IPS-NIHi7 (cell line): ENCODE data around the gene XPC.
"Not testable (repeated sequence)": the region's sequence is repeated elsewhere in the genome, so short reads cannot be mapped to it uniquely, and the experiment has no call there.

Source experiments
- DNase-seq: peaks from one replicate; pipeline ENCODE4 v3.0.0; 2012; ENCODE audit warnings: mixed read lengths; ENCODE audit errors: extremely low spot score

Gene XPC

GRCh38 chr3:14119651-14120050 lies 58.8 kb downstream of the XPC start:
- DNase-seq = peak; percentile 5

DNA sequence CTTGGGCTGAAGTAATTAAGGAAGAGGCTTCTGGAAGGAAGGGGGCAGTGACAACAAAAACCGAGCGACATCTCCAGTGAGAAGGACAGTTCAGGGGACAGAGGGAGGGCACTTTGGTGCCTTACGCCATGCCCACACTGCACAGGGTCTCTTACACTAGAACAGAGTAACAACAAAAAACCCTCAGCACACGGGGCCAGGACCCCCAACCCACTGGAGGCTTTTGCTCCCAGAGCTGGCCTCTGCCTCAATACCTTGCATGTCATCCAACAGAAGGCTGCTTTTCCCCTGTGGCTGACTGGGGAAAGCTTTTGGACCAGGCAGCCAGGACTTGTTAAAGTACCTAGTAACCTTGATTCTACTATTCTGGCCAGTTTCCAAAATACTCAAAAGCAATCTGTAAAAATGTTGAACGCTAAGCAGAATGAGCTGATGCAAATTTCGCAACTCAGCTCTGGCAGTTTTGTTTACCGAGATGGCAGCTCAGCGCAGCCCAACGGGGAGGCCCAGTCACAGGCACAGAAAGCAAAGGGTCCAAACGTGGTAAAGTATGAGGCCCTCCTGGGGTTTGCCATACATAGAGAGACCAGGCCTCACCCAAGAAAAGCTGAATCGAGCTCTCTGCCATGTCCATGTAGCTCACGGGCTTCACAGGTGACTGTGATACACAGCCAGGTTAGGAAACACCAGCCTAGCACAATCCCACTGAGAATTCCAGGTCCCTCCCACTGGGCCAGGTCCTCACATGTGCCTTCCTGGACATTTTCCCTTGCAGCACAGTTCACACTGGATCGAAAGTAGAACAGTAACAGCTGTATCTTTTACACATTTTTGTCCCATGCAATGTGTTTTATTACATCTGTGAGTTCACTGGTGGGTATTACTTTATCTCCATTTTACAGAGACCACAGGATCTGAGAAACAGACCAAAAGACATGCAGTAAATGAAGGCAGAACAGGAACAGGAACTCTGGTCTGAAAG lies 59.7 kb downstream of the XPC start:
- peak; percentile 6 for DNase-seq

DNA sequence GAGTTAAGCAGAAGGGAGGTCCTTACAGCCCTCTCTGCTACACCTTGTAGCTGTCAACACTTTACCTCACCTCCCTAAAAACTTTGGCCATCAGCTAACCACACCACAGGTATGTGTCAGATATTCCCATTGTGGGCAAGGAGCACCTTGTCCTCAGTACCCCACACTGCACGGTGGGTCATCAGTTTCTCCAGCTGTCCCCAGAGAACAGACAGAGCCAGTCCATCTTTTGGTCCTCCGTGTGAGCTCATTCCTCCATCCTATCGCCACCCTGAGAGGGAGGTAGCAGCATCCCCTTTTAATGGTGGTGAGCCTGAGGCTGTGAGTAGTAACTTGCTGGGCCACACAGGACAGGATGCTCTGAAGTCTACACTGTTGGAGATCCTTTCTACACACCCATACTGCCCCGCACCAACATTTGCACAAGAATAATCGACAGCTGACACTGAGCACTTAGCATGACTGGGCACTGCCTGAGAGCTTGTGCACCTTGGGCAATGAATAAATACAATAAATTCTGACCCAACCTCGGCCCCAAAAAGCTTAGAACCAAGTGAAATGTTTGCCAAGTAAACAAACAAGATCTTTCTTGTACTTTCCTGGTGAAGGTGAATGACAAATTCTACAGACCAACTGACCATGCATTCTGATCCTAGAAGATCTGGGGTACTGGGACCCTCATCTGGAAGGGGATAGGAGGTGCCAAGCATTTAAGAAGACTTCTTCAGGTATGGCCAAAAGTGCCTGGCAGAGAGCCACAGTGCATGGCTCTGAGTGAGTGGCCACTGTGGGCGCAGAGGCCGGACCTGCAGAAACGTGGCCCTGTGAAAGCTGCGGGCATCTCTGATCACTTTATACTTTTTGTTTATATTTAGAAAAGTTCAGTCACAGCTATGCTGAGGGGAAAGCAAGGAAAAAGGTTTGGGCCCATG lies 60.7 kb downstream of the XPC start:
- peak; percentile 4 for DNase-seq

GRCh38 chr3:14113965-14114635 lies 64.3 kb downstream of the XPC start:
- DNase-seq = peak; percentile 35

DNA sequence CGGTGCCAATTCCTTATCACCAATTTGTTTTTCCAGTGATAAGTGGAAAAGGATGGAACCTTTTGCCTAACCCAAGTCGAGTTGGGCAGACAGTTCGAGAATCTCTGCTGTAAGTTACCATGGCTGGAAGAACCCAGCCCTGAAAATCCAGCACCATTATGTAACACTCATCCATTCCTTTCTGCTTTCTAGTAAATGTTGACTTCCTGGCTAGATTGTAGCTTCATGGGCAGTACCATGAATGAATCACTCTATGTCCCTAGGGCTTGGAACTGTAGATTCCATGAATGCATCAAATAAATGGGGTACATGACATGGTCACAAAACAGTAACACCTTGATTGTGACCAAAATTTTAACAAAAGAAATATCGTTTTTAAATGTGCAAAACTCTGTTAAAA lies 67.7 kb downstream of the XPC start:
- no peak for DNase-seq

DNA sequence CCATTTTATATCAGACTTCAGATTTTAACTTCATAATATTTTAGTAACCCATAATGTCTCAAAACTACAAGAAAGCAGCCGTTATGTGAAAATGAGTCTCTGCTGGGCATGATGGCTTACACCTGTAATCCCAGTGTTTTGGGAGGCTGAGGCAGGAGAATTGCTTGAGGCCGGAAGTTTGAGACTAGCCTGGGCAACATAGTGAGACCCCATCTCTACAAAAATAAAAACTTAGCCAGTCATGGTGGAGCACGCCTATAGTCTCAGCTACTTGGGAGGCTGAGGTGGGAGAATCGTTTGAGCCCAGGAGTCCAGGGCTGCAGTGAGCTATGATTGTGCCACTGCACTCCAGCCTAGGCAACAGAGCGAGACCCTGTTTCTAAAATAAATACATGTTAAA lies 68.6 kb downstream of the XPC start:
- DNase-seq = not testable (repeated sequence)

DNA sequence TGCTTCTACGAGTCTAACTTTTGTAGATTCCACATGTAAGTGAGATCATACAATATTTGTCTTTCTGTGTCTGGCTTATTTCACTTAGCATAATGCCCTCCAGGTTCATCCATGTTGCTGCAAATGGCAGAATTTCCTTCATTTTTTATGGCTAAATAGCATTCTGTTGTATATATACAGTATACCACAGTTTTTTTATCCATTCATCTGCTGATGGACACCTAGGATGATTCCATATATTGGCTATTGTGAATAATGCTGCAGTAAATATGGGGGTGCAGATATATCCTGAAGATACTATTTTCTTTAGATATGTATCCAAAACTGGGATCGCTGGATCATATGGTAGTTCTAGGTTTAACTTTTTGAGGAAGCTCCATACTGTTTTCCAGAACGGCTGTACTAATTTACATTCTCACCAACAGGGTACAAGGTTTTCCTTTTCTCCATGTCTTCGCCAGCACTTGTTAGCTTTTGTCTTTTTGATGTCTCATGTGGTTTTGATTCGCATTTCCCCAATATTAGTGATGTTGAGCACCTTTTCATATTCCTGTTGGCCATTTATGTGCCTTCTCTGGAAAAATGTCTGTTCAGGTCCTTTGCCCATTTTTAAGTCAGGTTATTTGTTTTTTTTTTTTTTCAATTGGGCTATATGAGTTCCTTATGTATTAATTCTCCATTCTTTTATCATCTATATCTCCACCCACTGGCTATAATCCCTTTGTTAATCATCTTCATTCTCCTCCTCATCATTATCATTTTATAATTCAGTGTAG lies 80.6 kb downstream of the XPC start:
- DNase-seq = no peak

DNA sequence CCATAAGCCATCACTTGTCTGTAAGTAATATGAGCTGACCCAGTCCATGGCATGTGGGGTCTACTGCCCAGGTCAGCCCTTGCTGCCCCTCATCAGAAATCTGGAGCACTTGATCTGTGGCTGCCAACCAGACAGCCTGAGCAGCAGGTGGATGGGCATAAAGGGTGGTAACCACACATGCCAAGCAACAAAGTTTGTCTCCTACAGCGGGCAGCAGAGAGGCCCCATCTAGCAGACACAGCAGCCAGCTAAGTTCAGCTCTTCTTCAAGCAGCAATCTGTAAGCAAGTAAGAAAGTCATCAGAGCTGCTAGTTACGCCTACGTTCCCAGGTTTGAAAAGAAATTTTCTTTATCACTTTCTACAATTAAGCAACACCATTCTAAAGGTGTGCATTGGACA lies 81.7 kb downstream of the XPC start:
- DNase-seq = no peak
